ENCODE measurements around the gene CD46.
"Not testable (repeated sequence)": the region's sequence is repeated elsewhere in the genome, so short reads cannot be mapped to it uniquely, and the experiment has no call there.

CD46 gene

DNA sequence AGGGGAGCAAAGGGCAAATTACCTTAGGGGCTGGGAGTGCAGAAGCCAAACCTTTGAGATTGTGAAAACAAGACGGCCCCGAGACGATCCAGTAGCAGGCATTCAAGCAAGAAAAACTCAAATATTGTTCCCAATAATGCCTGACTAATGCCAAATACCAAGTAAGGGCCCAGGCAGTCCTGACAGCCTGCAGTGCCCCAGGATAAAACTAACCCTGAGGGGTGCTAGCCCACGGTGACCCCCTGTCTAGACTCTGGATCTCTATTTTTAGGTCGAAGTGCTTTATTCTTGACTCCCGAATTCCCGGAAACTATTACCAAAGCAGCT, 428 bp upstream of the CD46 start:
- not testable (repeated sequence) for DNase-seq (ENCODE audit: low read depth)

DNA sequence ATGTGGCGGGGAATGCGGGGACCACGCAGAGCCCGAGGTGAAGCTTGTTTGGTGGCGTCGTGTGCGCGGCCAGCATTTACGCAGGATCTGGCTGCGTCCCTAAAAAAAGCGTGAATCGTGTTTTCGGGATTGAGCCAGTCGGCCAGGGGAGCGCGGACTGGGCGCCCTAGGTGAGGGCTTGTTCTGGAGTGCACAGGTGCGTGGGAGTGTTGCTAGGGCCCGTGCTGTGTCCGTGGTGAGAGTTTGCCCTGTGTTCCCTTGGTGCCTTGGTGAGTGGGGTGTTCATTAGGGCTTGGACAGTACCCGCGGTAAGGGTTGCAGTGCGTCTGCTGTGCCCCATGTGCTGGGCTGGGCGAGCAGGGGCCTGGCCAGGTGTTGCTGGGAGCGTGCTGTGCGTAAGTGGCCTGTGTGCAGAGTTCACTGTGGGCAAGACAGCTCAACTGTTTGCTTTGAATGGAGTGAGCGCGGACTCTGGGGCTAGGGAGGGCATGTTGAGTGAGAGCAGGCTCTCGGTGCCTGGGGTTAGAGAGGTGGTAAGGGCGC, 673 bp downstream of the CD46 start:
- no peak for DNase-seq (ENCODE audit: low read depth)

DNA sequence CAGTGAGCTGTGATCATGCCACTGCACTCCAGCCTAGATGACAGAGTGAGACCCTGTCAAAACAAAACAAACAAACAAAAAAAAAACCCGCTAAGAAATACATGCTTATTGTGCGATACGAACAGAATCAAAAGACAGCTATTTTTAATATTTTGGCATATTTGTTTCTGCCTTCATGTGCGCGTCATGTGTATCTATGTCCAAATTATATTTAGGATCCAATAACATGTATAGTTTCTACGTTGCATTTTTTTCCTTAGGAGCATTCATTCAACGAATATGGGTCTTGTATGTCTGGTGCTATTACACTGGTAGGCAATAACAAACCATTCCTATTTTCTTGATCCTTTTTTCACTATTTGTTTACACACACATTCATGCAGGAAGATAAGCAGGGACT, 1.8 kb downstream of the CD46 start:
- DNase-seq (ENCODE audit: low read depth) = no peak

DNA sequence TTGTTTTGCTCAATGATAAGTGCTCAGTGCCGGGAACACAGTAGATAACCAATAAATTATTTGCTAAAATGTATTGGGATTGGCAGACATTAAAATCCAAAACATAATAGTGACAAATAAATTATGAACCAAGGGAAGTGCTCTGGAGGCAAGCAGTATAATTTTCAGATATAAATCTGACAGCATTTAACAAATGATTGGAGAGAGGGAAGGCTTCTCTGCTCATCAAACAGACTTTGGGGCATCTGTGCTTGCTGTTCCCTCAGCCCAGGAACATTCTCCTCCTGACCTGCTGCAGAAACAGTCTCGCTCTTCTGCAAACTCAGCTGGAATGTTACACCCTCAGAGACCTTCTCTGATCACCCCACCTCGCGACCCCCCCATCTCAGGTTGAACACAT, 2.2 kb downstream of the CD46 start:
- DNase-seq (ENCODE audit: low read depth) = no peak

DNA sequence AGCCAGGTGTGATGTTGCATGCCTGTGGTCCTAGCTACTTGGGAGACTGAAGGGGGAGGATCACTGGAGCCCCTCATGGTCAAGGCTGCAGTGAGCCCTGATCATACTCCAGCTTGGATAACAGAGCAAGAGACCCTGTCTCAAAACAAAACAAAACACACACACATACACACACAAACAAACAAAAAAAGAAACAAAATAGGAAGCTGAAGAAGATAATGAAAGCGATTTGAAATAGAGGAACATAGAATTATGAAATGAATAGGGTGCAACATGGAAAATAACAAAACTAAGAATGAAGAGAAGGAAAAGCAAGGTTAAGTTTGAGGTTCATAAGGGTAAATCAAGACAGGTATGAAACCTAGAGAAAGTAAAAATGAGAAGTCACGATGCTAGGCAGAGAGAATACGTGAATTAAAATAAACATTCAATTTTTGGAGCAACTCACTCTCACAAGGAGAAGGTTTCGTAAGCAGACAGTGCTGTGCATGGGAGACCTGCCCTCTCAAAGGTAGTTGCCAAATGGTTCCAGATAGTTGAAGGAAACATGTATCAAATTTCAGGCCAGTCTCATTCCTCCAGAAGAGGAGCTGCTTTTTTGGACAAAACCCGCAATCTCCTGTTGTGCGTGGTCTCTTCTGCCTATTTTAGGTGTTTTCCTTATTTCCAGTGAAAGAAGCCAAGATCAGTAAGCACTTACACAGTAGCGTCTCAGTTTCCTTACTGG, 3.3 kb downstream of the CD46 start:
- DNase-seq (ENCODE audit: low read depth) = no peak

DNA sequence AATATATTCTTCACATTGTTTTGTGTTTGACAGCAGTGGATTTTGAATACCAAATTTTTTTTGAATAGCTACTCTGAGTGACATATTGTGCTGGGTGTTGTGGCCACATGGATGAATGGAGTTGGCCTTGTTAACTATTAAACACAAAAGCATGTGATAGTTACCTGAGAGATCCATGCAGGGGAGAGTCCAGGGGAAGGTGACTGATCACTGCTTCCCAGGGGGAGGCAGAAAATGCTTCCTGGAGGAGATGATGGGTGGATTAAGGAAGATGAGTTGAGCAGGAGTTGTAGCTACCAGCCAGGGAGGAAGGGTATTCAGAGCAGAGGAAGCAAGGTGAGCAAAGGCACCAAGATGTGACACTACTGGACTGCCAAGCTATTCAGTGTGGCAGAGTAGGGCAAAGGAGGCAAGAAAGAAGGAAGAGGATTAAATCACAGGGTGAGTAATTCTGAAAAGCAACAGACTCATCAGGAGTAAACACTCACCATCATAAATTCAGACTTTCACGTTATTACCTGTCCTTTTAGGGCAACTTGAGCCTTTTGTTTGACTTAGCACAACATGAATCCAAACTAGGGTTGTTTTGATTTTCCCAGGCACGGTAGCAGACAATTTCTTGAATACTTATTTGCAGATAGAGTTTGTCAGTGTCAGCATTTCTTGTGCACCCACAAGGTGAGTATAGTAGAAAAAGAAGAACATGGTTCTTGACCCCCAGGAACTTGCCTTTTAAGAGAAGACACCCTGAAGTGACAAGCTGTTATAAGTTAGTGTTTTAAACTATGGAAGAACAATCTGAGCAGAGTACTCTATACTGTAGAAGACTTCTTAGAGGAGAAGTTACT, 4.2 kb downstream of the CD46 start:
- DNase-seq (ENCODE audit: low read depth) = no peak

DNA sequence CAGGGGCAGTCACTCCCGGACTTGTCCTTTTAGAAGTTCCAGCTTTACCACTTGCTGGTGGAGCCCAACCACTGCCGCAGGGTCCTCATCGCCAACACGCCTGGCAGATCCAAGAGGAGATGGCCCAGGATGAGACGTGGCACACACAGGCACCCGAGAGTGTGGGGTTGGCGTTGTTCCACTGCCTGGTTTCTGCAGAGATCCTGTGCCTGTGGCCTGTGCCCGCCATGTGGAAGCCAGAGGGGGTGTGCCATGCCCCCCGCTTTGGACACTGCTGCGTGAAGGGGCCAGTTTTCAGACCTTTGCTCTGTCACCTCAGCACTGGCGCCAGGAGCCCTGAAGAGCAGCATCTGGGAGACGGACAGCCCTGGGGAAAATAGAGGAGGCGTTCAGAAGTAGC, 10.8 kb downstream of the CD46 start:
- DNase-seq (ENCODE audit: low read depth) = no peak

DNA sequence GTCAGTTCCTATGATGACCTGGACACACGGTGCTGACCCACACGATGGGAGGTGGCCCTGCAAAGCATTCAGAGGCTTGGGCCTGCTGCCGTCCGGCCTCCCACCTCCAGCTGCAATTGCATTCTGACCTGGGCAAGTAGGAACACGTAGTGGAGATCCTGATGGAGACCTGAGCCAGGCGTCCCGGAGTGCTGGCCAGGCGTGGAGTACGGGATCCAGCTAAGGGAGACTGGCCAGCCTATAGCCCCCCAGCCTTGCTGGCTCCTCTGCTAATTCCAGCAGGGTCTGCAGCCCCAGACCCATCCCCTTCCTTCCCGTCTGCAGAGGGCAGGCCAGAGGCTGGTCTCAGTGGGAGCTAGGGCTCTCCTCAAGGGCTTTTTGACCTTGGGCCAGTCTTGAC, 11.2 kb downstream of the CD46 start:
- no peak for DNase-seq (ENCODE audit: low read depth)

DNA sequence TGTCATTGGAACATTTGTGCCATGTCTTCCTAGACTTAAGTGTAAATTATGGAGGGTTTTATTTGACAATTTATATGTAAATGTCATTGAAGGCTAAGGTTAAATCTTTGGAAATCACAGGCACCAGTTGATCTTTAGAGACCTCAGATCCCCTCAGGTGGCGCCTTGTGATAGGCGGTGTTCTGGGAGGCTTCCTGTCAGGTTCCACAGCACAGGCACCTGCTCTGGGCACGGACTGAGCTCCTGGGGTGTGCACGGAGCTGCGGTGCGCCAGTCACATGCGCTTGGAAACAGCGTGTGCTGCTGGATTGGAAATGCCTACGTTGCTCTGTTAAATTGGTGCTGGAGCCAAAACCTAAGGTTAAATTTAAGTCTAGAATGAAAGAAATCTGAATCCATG, 12.1 kb downstream of the CD46 start:
- DNase-seq (ENCODE audit: low read depth) = no peak

DNA sequence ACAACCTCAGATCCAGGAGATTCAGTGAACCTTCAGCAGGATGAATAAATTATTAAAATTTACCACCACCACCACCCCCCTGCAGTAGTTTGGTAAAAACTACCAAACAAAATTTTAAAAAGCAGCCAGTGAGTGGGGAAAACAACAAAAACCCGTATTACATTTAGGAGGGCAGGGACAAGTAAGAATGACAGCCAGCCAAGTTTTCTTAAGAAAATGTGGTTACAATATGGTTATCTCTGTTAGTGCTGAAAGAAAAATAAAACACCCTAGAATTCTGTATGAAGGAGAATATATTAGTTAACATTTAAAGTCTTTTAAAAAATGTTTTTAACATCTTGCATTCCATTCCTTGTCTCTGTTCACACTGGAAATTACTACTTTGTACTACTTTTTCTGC, 14.7 kb downstream of the CD46 start:
- no peak for DNase-seq (ENCODE audit: low read depth)

DNA sequence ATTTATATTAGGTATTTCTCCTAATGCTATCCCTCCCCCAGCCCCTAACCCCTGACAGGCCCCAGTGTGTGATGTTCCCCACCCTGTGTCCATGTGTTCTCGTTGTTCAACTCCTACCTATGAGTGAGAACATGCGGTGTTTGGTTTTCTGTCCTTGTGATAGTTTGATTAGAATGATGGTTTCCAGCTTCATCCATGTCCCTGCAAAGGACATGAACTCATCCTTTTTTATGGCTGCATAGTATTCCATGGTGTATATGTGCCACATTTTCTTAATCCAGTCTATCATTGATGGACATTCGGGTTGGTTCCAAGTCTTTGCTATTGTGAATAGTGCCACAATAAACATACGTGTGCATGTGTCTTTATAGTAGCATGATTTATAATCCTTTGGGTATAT, 18.7 kb downstream of the CD46 start:
- DNase-seq (ENCODE audit: low read depth) = not testable (repeated sequence)

DNA sequence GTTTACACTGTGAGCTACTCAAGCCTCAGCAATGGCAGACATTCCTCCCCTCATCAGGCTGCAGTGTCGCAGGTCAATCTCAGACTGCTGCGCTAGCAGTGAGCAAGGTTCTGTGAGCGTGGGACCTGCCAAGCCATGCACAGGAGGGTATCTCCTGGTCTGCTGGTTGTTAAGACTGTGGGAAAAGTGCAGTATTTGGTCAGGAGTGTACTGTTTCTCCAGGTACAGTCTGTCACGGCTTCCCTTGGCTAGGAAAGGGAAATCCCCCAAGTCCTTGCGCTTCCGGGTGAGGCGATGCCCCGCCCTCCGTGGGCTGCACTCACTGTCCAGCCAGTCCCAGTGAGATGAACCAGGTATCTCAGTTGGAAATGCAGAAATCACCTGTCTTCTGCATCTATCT, 24.2 kb downstream of the CD46 start:
- not testable (repeated sequence) for DNase-seq (ENCODE audit: low read depth)

DNA sequence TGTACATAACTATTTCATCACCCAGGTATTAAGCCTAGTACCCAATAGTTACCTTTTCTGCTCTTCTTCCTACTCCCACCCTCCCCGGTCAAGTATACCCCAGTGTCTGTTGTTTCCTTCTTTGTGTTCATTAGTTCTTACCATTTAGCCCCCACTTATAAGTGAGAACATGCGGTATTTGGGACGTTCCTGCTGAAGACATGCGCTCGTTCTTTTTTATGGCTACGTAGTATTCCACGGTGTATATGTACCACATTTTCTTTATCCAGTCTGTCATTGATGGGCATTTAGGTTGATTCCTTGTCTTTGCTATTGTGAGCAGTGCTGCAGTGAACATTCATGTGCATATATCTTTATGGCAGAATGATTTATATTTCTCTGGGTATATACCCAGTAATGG, 25.6 kb downstream of the CD46 start:
- not testable (repeated sequence) for DNase-seq (ENCODE audit: low read depth)

DNA sequence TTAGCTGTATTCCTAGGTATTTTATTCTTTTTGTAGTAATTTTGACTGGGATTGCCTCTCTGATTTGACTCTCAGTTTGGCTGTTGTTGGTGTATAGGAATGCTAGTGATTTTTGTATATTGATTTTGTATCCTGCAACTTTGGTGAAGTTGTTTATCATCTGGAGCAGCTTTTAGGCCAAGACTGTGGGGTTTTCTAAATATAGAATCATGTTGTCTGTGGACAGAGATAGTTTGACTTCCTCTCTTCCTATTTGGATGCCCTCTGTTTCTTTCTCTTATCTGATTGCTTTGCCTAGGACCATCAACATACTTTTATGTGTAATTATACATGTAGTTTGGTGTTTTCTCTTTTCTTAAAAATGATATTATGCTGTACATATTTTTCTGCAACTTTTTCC, 27.2 kb downstream of the CD46 start:
- no peak for DNase-seq (ENCODE audit: low read depth)

DNA sequence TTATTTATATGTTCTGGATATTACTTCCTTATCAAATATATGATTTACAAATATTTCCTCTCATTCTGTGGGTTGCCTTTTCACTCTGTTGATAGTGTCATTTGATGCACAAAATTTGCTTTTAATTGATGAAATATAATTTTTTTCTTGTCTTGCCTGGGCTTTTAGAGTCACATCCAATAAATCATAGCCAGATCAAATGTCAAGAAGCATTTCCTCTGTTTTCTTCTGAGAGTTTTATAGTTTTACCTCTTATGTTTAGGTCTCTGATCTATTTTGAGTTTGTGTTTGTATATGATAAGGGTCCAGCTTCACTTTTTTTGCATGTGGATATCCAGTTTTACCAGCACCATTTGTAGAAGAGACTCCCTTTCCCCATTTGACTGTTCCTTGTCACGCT, 29.5 kb downstream of the CD46 start:
- DNase-seq (ENCODE audit: low read depth) = no peak

DNA sequence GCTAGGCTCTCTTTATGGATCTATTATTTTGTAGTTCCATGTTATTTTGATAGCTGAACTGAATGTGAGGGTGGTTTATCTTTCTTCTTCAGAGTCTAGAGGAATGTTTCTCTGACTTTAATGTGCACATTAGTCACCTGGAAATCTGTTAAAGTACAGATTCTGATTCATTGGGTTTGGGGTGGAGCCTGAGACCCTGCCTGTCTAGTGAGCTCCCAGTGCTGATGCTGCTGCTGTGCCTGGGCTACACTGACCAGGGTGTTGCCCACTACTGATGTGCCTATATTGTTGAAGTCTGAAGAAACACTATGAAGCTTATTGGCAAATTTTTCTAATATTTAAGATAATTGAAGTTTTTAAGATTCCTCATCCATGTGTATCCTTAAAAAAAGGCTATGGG, 35.9 kb downstream of the CD46 start:
- DNase-seq (ENCODE audit: low read depth) = no peak

DNA sequence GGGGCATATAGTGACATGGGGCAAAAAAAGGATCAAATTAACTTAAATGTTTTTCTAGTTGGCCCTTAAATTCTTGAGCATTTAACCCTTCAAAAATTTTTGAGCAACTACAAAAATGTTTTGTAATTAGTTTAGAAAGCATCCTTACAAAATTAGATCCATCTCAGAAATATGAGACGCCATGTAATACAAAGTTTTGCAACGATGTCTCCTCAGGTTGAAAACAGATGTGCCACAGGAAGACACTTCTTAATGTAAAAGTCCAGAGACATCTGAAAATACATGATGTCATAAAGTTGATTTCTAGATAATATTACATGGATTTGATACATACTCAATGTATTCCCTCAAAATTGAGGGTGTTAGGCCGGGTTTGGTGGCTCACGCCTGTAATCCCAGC, 37.5 kb downstream of the CD46 start:
- no peak for DNase-seq (ENCODE audit: low read depth)

DNA sequence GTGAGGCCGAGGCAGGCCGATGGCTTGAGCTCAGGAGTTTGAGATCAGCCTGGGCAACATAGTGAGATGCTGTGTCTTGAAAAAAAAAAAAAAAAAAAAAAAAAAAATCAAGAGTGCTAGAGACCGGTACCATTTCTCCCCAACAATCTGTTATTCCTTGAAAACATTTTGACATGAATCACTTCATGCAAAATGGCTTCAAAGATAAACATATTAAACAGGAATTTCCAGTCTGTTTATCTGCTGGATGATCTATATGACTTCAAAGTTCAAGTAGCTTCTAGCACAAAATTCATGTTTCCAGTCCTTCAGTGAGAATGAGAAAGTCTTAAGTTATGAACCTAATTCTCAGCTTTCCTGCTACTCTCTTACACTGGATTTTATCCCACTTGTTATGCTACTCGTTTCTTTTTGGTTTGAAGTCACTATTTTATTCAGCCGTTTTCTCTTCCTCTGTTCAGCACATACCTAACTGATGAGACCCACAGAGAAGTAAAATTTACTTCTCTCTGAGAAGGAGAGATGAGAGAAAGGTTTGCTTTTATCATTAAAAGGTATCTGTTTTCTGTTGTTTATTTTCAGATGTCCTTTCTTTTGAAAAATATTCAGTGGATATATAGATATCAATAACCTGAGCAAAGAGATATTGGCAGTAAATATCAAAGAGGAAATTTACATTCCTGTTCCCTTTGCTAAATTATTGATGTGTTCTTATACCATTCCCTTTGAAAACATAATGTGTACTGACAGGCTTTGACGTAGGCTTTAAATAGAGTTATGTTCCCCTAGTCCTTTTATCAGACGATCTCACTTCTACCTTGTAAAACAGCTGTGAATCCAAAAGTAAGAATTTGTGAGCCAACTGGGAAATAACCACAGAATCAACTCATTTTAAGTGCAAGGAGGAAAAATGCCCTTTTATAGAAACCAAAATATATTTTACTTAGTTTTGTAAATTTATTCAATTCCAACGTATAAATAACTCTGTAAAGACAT, 38.2 kb downstream of the CD46 start:
- DNase-seq (ENCODE audit: low read depth) = no peak

DNA sequence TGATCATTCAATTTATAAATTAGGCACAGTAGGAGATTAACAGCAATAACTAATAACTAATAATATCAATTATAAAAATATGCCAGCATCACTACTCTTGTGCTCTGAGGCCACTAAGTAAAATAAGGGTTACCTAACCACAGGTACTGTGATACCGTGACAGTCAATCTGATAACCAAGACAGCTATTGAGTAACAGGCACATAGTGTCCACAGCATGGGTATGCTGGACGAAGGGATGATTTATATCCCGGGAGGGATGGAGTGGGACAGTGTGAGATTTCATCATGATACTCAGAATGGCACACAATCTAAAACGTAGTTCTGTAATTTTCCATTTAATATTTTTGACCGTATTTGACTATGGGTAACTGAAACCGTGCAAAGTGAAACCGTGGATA, 39.4 kb downstream of the CD46 start:
- no peak for DNase-seq (ENCODE audit: low read depth)

DNA sequence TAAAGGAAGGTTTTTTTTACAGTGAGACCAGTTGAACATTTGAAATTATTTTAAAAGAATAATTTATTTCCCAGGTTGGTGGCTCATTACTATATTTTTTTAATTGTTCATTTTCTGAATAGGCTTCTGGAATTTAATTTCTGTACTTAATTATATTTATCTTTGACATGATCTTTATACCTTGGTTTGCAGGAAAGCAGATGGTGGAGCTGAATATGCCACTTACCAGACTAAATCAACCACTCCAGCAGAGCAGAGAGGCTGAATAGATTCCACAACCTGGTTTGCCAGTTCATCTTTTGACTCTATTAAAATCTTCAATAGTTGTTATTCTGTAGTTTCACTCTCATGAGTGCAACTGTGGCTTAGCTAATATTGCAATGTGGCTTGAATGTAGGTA, 41.5 kb downstream of the CD46 start:
- DNase-seq (ENCODE audit: low read depth) = no peak

DNA sequence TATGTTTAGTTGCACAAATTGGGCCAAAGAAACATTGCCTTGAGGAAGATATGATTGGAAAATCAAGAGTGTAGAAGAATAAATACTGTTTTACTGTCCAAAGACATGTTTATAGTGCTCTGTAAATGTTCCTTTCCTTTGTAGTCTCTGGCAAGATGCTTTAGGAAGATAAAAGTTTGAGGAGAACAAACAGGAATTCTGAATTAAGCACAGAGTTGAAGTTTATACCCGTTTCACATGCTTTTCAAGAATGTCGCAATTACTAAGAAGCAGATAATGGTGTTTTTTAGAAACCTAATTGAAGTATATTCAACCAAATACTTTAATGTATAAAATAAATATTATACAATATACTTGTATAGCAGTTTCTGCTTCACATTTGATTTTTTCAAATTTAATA, 43.0 kb downstream of the CD46 start:
- no peak for DNase-seq (ENCODE audit: low read depth)

DNA sequence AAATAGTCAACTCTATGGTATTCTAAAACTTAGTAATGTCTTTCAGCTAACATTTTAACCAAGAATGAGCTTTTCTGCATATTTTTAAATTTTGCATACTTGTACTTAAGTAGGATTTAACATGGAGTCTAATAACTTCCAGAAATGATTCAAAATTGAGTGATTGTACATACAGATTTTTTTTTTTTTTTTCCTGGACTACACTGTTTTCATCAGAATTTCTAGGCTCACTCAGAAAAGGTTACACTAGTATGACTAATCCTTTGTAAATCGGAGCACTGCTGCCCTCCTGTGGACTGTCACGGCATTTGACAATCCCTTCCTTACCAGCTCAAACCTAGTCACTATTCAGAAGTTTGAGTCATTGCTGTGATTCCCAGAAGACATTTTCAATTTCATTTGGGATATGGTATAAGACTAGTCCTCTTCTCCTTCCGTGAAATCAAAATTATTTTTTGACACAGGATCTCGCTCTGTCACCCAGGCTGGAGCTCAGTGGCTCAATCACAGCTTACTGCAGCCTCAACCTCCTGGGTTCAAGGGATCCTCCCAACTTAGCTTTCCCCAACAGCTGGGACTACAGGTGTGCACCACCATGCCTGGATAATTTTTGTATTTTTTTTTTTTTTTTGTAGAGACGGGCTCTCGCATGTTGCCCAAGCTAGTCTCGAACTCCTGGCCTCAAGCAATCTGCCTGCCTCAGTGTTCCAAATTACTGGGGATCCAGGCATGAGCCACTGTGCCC, 45.5 kb downstream of the CD46 start:
- DNase-seq (ENCODE audit: low read depth) = peak; percentile 82
